Posterior vena cava (tissue), 2 donors: ENCODE results near the gene TOR4A. TPM values are rescaled to one million over a fixed set of nuclear protein-coding genes. Genes with fewer than 3 reads are reported as not detected.

Experiments
- DNase-seq: peaks from one replicate; pipeline ENCODE4 v3.0.0-alpha.2; 2020; ENCODE audit warnings: low spot score
- intact Hi-C, 2 donors: fragments of 100-400 bp; cut with DNase I; formaldehyde crosslinking; loops; one replicate each; pipeline versions ENCODE4 v1.14.1 to v1.14.2; 2022 to 2023
- total RNA-seq, 2 donors: library from RNA; stranded (reverse); fragmentation: NEBNext Ultra II Directional; extraction: Animal tissue kit (Norgen Biotek cat#: 25700); gene quantifications; one replicate each; pipeline ENCODE4 v1.2.1, GENCODE V29; 2021
- donor health status: DM: yes; HTN: yes; CAD: no.
- donor health status: DM: yes; HTN: yes; CAD: no.

Gene TOR4A
- total RNA-seq, 2 donors from 2014 or later, result 5.3 to 7.0 TPM

DNA sequence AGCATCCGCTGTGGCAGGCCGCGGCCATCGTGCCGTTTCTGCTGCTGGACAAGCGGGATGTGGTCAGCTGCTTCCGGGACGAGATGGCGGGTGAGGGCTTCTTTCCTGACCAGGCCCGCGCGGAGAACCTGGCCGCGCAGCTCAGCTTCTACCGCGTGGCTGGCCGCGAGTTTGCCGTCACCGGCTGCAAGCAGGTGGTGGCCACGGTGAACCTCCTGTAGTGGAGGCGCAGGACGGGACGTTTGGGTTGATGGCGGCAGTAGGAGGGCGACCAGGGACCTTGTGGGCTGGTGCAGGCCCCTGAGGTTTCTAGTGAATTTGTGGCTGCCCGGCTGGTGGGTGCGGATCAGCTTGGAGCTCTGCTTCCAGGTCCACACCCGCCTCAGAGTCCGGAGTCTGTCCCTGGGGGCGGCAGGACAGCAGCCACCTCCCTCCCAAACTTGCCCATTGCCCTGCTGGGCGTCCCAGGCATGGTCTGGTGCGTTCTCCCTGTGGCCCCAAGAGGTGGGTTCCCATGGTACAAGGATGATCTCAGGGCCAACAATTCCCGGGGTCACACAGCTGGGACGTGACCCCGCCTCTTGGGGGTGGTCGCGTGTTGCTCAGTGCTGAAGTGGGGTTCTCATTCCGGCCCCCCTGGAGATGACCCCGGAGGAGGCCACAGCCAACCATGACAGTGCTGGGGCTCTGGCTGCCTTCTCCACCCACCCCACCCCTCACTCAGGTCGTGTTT is 2.4 kb downstream of the TOR4A start:
- no peak for DNase-seq
- intact Hi-C loops, result no loop called here

DNA sequence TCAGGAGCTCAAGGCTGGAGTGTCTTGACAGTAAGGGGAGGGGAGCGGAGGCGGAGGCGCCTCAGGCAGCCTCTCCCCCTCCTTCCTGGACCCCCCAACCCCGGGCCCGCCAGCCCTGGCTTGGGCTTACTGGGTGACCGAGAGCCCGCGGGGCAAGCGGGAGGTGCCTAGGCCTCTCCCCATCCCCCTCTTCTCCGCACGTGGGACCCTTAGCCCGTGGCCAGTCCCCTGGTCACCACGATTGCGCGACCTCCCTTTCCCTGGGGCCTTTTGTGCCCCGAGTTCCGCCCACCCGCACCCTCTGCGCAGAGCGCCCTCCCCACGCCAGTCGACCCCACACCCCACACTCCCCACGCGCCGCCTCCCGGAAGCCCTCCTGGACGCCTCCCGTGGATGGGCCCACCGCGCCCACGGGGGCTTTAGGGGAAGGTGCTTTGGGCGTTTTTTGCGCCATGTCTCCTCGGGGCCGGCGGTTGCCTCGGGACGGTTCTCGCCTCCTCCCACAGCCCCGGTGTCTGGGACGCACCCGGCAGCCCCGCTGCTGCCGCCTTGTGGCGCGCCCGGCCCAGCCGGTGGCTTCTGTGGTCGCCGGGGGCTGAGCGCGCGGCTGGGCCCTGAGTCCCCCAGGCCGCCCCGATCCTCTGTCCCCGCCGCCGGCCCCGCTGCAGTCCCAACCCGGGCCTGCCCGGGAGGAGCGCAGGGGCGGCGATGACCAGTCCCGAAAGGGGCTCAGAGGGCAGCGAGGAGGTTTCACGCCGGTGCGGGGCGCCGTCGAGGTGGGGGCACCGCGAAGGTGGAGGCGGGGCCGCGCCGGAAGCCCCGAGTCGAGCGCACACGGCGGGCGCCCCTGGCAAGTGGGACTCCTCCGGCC is 3.2 kb downstream of the TOR4A start:
- DNase-seq, result no peak

GRCh38 chr9:137281345-137282116 is 4.0 kb downstream of the TOR4A start:
- no peak for DNase-seq

More for the DNA sequence above, 3.2 kb downstream of the TOR4A start:
- intact Hi-C loops, result no loop called here

DNA sequence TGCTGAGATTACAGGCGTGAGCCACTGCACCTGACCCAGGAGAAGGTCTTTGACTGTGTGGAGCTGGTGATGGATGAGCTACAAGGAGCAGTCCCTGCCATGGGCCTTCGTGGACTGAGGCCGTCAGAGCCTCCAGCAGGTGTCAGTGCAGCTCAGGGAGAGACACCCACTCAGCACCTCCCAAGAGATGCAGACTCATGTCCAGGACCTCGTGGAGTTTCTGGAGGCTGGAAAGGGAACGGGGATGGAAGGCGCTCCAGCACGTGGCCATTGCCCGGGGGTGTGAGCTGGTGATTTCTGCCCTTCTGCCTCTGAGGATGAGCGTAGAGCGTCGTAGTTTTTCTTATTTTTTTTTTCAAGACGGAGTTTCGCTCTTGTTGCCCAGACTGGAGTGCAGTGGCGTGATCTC is 9.5 kb downstream of the TOR4A start:
- DNase-seq, result no peak
- intact Hi-C loops, result no loop called here

More at GRCh38 chr9:137281345-137282116, 4.0 kb downstream of the TOR4A start:
- intact Hi-C loops, result no loop called here

- intact Hi-C loops, result no loop called here
Measured at GRCh38 chr9:137293094-137293481, 15.6 kb downstream of the TOR4A start.

DNA sequence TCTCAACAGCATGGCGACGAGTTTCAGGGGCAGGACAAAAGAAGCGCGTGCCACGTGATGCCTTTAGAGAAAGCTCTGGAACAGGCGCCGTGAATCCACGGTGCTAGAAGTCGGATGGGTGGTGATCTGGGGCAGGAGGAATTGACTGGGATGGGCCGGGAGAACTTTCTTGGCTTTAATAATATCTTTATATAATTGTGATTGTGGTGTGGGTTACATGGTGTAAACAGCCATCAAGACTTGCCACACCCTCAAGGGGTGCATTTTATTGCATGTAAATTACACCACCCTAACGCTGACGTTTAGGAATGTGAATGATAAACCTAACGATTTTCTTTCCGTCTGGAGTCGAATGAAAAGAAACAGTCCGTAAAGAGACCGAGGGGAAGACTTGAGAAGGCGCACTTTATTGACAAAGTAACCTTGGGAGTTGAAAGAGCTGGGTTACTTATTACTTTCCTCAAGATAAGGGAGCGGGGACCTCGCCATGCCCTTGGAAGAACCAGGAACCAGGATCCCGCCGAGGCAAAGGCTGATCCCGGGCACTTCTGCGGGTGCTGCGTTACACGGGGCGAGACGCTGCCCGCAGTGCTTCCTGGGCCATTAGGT is 16.1 kb downstream of the TOR4A start:
- intact Hi-C loops, result no loop called here
- DNase-seq, result no peak

More at GRCh38 chr9:137293094-137293481, 15.6 kb downstream of the TOR4A start:
- DNase-seq, result no peak

GRCh38 chr9:137294091-137294680 is 16.7 kb downstream of the TOR4A start:
- no peak for DNase-seq
- intact Hi-C loops, result no loop called here

DNA sequence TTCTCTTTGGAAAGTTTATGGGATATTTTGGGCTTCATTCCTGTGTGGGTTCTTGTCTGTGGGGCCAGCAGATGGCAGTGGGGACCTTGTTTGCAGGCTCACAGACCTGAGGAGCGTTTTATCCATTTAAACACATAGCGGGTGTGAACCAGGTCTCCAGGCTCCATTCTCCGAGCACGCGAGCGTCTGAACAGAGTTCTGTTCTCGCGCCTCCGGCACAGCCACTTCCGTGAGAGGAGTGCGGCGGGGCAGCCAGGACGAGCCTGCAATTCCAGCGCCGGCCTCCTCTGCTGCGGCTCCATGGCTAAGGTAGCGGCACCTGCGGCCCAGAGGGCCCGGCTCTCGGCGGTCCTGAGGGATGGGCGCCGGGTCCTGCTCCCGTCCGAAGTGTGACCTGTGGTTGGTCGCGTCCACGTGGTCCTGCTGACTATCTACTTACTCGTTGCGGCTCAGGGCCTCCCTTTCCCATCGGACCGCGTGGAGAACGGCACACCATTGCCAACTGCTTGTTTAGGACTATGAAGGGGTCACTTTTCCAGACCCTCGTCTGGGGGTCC is 17.2 kb downstream of the TOR4A start:
- DNase-seq, result no peak
- intact Hi-C loops, result loop anchor here in 1 of 2 donors (5.0 kb wide), 1 partner anchor 113 kb away; no protein-coding TSS in a partner anchor

- no peak for DNase-seq
- intact Hi-C loops, result loop anchor here in 1 of 2 donors (5.0 kb wide), 1 partner anchor 112 kb away; no protein-coding TSS in a partner anchor
Measured at GRCh38 chr9:137295238-137295811, 17.8 kb downstream of the TOR4A start.

- intact Hi-C loops, result loop anchor here in 1 of 2 donors (5.0 kb wide), 1 partner anchor 111 kb away; no protein-coding TSS in a partner anchor
- no peak for DNase-seq
Measured at GRCh38 chr9:137295849-137296669, 18.5 kb downstream of the TOR4A start.

GRCh38 chr9:137296670-137297664 is 19.4 kb downstream of the TOR4A start:
- DNase-seq, result no peak
- intact Hi-C loops, result loop anchor here in 1 of 2 donors (5.0 kb wide), 1 partner anchor 110 kb away; no protein-coding TSS in a partner anchor

- intact Hi-C loops, result loop anchor here in 1 of 2 donors (5.0 kb wide), 1 partner anchor 109 kb away; no protein-coding TSS in a partner anchor
- DNase-seq, result no peak
Measured at GRCh38 chr9:137297966-137298365, 20.4 kb downstream of the TOR4A start.

- DNase-seq, result no peak
- intact Hi-C loops, result loop anchor here in 1 of 2 donors (5.0 kb wide), 1 partner anchor 109 kb away; no protein-coding TSS in a partner anchor
Measured at GRCh38 chr9:137298401-137299202, 21.1 kb downstream of the TOR4A start.

DNA sequence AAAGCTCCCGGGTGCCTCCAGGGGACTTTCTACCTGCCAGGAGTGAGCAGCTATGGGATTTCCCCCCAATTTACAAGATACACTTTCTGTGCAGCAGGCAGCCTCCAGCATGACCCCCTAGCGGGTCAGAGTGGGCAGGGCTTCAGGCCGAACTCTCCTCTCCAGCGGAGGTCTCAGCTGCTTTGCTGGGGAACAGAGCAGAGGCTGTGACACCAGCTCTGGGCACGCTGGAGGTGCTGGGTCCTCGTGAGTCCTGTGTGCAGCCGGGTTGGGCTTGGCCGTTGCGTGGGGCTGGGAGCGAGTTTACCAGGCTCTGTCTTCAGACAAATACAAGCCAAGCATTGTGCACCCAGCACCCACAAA is 21.7 kb downstream of the TOR4A start:
- intact Hi-C loops, result loop anchor here in 1 of 2 donors (5.0 kb wide), 1 partner anchor 108 kb away; no protein-coding TSS in a partner anchor
- no peak for DNase-seq

GRCh38 chr9:137299938-137300337 is 22.4 kb downstream of the TOR4A start:
- intact Hi-C loops, result loop anchor here in 1 of 2 donors (5.0 kb wide), 1 partner anchor 107 kb away; no protein-coding TSS in a partner anchor
- DNase-seq, result no peak
